ENCODE measurements around the gene TDRD12.

DNA sequence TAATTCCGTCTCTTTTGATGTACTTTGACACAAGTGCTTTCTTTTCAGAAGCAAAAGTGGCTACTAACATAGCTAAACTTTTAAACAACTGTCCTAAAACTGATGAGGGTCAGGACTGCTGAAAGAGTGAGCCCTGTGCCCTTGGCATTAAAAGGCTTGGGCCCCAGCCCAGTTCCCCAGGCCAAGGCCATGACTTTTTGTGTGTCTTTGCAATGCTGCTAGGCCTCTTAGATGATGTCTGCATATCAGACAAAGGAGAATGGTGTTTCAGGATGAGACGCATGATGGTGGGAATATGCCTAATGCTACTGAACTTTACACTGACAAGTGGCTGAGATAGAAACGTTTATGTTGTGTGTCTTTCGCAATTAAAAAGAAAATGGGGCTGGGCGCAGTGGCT lies 112.0 kb downstream of the TDRD12 start:
- TF ChIP-seq, protein P1, sequence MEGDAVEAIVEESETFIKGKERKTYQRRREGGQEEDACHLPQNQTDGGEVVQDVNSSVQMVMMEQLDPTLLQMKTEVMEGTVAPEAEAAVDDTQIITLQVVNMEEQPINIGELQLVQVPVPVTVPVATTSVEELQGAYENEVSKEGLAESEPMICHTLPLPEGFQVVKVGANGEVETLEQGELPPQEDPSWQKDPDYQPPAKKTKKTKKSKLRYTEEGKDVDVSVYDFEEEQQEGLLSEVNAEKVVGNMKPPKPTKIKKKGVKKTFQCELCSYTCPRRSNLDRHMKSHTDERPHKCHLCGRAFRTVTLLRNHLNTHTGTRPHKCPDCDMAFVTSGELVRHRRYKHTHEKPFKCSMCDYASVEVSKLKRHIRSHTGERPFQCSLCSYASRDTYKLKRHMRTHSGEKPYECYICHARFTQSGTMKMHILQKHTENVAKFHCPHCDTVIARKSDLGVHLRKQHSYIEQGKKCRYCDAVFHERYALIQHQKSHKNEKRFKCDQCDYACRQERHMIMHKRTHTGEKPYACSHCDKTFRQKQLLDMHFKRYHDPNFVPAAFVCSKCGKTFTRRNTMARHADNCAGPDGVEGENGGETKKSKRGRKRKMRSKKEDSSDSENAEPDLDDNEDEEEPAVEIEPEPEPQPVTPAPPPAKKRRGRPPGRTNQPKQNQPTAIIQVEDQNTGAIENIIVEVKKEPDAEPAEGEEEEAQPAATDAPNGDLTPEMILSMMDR (tag by site-specific recombination; IDR thresholded peaks at IDR 0.05) = no peak
- no peak for TF ChIP-seq ZNF184 (tag by site-specific recombination; IDR thresholded peaks at IDR 0.05)
- TF ChIP-seq, protein P2, sequence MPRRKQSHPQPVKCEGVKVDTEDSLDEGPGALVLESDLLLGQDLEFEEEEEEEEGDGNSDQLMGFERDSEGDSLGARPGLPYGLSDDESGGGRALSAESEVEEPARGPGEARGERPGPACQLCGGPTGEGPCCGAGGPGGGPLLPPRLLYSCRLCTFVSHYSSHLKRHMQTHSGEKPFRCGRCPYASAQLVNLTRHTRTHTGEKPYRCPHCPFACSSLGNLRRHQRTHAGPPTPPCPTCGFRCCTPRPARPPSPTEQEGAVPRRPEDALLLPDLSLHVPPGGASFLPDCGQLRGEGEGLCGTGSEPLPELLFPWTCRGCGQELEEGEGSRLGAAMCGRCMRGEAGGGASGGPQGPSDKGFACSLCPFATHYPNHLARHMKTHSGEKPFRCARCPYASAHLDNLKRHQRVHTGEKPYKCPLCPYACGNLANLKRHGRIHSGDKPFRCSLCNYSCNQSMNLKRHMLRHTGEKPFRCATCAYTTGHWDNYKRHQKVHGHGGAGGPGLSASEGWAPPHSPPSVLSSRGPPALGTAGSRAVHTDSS (tag by site-specific recombination; IDR thresholded peaks at IDR 0.05) = no peak
